SIG-M5 treated with dmso at 0.1 percent for 504 hours (cell line): Measurements from ENCODE around the gene RAC3.
A peak's percentile ranks its signal among the peaks of the same experiment; 100 is the strongest.
"Not testable (repeated sequence)": the region's sequence is repeated elsewhere in the genome, so short reads cannot be mapped to it uniquely, and the experiment has no call there.

Source experiments
- DNase-seq: peaks from one replicate; lab custom pipeline; 2025; ENCODE audit not compliant: unreplicated experiment; lab: John Stamatoyannopoulos, UW

Gene RAC3

GRCh38 chr17:82038796-82039409, 7.4 kb downstream of the RAC3 start:
- not testable (repeated sequence) for DNase-seq

- no peak for DNase-seq
Measured at GRCh38 chr17:82039695-82040299, 8.3 kb downstream of the RAC3 start.

- peak; percentile 9 for DNase-seq
Measured at GRCh38 chr17:82041144-82041814, 9.8 kb downstream of the RAC3 start.

GRCh38 chr17:82042649-82043048, 11.2 kb downstream of the RAC3 start:
- no peak for DNase-seq

- DNase-seq: no peak
Measured at GRCh38 chr17:82043507-82043906, 12.0 kb downstream of the RAC3 start.

GRCh38 chr17:82045936-82046484, 14.5 kb downstream of the RAC3 start:
- no peak for DNase-seq

- DNase-seq: no peak
Measured at GRCh38 chr17:82046903-82047302, 15.4 kb downstream of the RAC3 start.

- no peak for DNase-seq
Measured at GRCh38 chr17:82047379-82047778, 15.9 kb downstream of the RAC3 start.

- DNase-seq: no peak
Measured at GRCh38 chr17:82047914-82048570, 16.6 kb downstream of the RAC3 start.

- no peak for DNase-seq
Measured at GRCh38 chr17:82048571-82048971, 17.1 kb downstream of the RAC3 start.

GRCh38 chr17:82049106-82049505, 17.6 kb downstream of the RAC3 start:
- no peak for DNase-seq

GRCh38 chr17:82049521-82049971, 18.1 kb downstream of the RAC3 start:
- no peak for DNase-seq

GRCh38 chr17:82050152-82050760, 18.8 kb downstream of the RAC3 start:
- DNase-seq: no peak

- DNase-seq: no peak
Measured at GRCh38 chr17:82050761-82051641, 19.5 kb downstream of the RAC3 start.

- DNase-seq: peak; percentile 70
Measured at GRCh38 chr17:82051776-82052637, 20.5 kb downstream of the RAC3 start, which contains the start of the genes GPS1 and RFNG. TSS of gene GPS1 (plus strand) at chr17:82051898. CDS start at chr17:82051932, 34 bp downstream. TSS of gene RFNG (minus strand) at chr17:82051811. CDS start at chr17:82051766, 45 bp downstream.

GRCh38 chr17:82052638-82053059, 21.2 kb downstream of the RAC3 start:
- no peak for DNase-seq

GRCh38 chr17:82053130-82053529, 21.7 kb downstream of the RAC3 start:
- DNase-seq: no peak

GRCh38 chr17:82053556-82054263, 22.2 kb downstream of the RAC3 start:
- DNase-seq: no peak
